SU-DHL-6 (cell line): ENCODE results near the gene MIB2.
A peak's percentile ranks its signal among the peaks of the same experiment; 100 is the strongest.

Experiments
- H2AFZ ChIP-seq: fragments of 200-600 bp; sonication (generic); 2 replicates; pipeline ENCODE4 v1.6.1; 2014; ENCODE audit warnings: low read depth, mild to moderate bottlenecking, moderate library complexity, mixed read lengths, antibody characterized with exemption, low read length; ENCODE audit not compliant: severe bottlenecking
- H3F3A ChIP-seq: fragments of 200-600 bp; shearing (Covaris generic); 2 replicates; pipeline ENCODE4 v1.6.0; 2016; ENCODE audit warnings: antibody characterized with exemption, mild to moderate bottlenecking; ENCODE audit not compliant: insufficient read depth
- H3K27ac ChIP-seq: fragments of 200-600 bp; sonication (generic); 2 replicates; pipeline ENCODE4 v1.5.1; 2016; ENCODE audit warnings: low read depth, mild to moderate bottlenecking, low read length, moderate library complexity, mixed read lengths
- H3K27me3 ChIP-seq: fragments of 200-600 bp; sonication (generic), shearing (Covaris generic); 2 replicates; pipeline ENCODE4 v1.6.0; 2014; ENCODE audit warnings: mild to moderate bottlenecking, low read length
- H3K36me3 ChIP-seq: fragments of 200-600 bp; sonication (generic); 2 replicates; pipeline ENCODE4 v1.6.1; 2014; ENCODE audit warnings: mild to moderate bottlenecking, low read length, mixed read lengths
- H3K4me2 ChIP-seq: fragments of 300-600, 200-600 bp; shearing (Covaris generic), sonication (generic); 2 replicates; pipeline ENCODE4 v1.6.0; 2014; ENCODE audit warnings: low read length, low read depth, mild to moderate bottlenecking; ENCODE audit not compliant: poor library complexity, severe bottlenecking
- H3K4me3 ChIP-seq: fragments of 200-600 bp; sonication (generic); 2 replicates; pipeline ENCODE4 v1.5.1; 2014; ENCODE audit warnings: antibody characterized with exemption, low read length, mild to moderate bottlenecking, mixed read lengths; ENCODE audit not compliant: insufficient read depth, poor library complexity, severe bottlenecking
- H3K79me2 ChIP-seq: fragments of 200-600 bp; sonication (generic); 2 replicates; pipeline ENCODE4 v1.6.1; 2014; ENCODE audit warnings: mild to moderate bottlenecking, low read length, moderate library complexity; ENCODE audit not compliant: insufficient read depth
- H3K9ac ChIP-seq: fragments of 200-600 bp; sonication (generic); 2 replicates; pipeline ENCODE4 v1.7.0; 2014; ENCODE audit warnings: mild to moderate bottlenecking, low read length
- H3K9me2 ChIP-seq: fragments of 200-600 bp; sonication (generic); replicated peaks from 2 replicates; pipeline ENCODE4 v1.6.1; 2014; ENCODE audit warnings: low read length; ENCODE audit not compliant: insufficient read depth
- H3K9me3 ChIP-seq: fragments of 200-600 bp; sonication (generic); 2 replicates; pipeline ENCODE4 v1.6.1; 2014; ENCODE audit warnings: low read length, mixed read lengths; ENCODE audit not compliant: insufficient read depth
- H4K20me1 ChIP-seq: fragments of 200-600 bp; sonication (generic); 2 replicates; pipeline ENCODE4 v1.6.1; 2014; ENCODE audit warnings: low read depth, mild to moderate bottlenecking, antibody characterized with exemption, low read length, moderate library complexity, mixed read lengths
- CTCF ChIP-seq: fragments of 200-600 bp; sonication (generic); IDR thresholded peaks from one replicate; pipeline ENCODE4 v1.5.1; 2017; ENCODE audit warnings: antibody characterized with exemption, mild to moderate bottlenecking, low read length, moderate library complexity; ENCODE audit not compliant: insufficient read depth, poor library complexity, severe bottlenecking
- EZH2phosphoT487 ChIP-seq: fragments of 200-600 bp; sonication (generic), shearing (Covaris generic); conservative IDR thresholded peaks from 2 replicates; pipeline ENCODE4 v1.6.1; 2018; ENCODE audit warnings: mild to moderate bottlenecking, antibody characterized with exemption, low read length, moderate library complexity, mixed read lengths

MIB2 gene

GRCh38 chr1:1612104-1612400, 3.2 kb upstream of the MIB2 start:
- Histone ChIP-seq H3K79me2 (0 out of 2 replicates have a peak, but pooled peaks cover 3% of the 10 kb centered on the region), H3K36me3 (no peaks in the 10 kb centered on the region), H3K9me3 (no peaks in the 10 kb centered on the region), H3K9me2 (no peaks in the 10 kb centered on the region), H3K27ac (no peak overlapping the region), H4K20me1 (no peaks in the 10 kb centered on the region), H3K9ac (no peak overlapping the region), H3F3A (no peaks in the 10 kb centered on the region), H3K4me2 (no peak overlapping the region), H3K27me3 (no peaks in the 10 kb centered on the region), H3K4me3 (no peak overlapping the region), H2AFZ (no peak overlapping the region)
- TF ChIP-seq EZH2phosphoT487, result no peak
- no peak for TF ChIP-seq CTCF

- H2AFZ ChIP-seq, result no peak overlapping the region
- no peak overlapping the region for H3K4me3 ChIP-seq
- no peaks in the 10 kb centered on the region for H3K27me3 ChIP-seq
- H3K4me2 ChIP-seq, result peak overlapping the region; percentile 96
- H3K79me2 ChIP-seq, result 0 out of 2 replicates have a peak, but pooled peaks cover 3% of the 10 kb centered on the region
- H3K27ac ChIP-seq, result no peak overlapping the region
- TF ChIP-seq CTCF (no peak), EZH2phosphoT487 (no peak)
- H4K20me1 ChIP-seq, result no peaks in the 10 kb centered on the region
- H3K36me3 ChIP-seq, result no peaks in the 10 kb centered on the region
- H3K9me2 ChIP-seq, result no peaks in the 10 kb centered on the region
- peak overlapping the region; percentile 96; the same call in 1 of the 2 replicates for H3K9ac ChIP-seq
- no peaks in the 10 kb centered on the region for H3K9me3 ChIP-seq
- H3F3A ChIP-seq, result no peaks in the 10 kb centered on the region; the same call in 1 of the 2 replicates
Observed at GRCh38 chr1:1613509-1614082, 1.7 kb upstream of the MIB2 start.

GRCh38 chr1:1614204-1614953, 921 bp upstream of the MIB2 start:
- no peaks in the 10 kb centered on the region; the same call in 1 of the 2 replicates for H3F3A ChIP-seq
- H3K79me2 ChIP-seq, result 0 out of 2 replicates have a peak, but pooled peaks cover 3% of the 10 kb centered on the region
- H3K9ac ChIP-seq, result peak overlapping the region; percentile 96
- H3K9me3 ChIP-seq, result no peaks in the 10 kb centered on the region
- H3K36me3 ChIP-seq, result no peaks in the 10 kb centered on the region
- H3K4me3 ChIP-seq, result peak overlapping the region; percentile 94
- no peaks in the 10 kb centered on the region for H3K9me2 ChIP-seq
- no peaks in the 10 kb centered on the region for H3K27me3 ChIP-seq
- no peaks in the 10 kb centered on the region for H4K20me1 ChIP-seq
- H2AFZ ChIP-seq, result peak overlapping the region; percentile 8
- peak overlapping the region; percentile 96 for H3K4me2 ChIP-seq
- H3K27ac ChIP-seq, result no peak overlapping the region
- TF ChIP-seq CTCF, result no peak
- no peak for TF ChIP-seq EZH2phosphoT487
